GM12878 (cell line): ENCODE measurements around the gene CLCNKB. TPM values are rescaled to one million over a fixed set of nuclear protein-coding genes. Genes with fewer than 3 reads are reported as not detected.
"Not testable (repeated sequence)": the region's sequence is repeated elsewhere in the genome, so short reads cannot be mapped to it uniquely, and the experiment has no call there.

ENCODE experiments used
- ATAC-seq: fragments of 200-7000 bp; cut with Tn5 transposase; 3 replicates; pipeline ENCODE4 v1.9.1; 2020; ENCODE audit warnings: mild to moderate bottlenecking, moderate library complexity
- BruUV-seq: library from RNA; stranded (reverse); fragments of 400-500 nt; replicated peaks from 2 replicates; lab custom pipeline; 2021; lab: Mats Ljungman, UMichigan
- CTCF ChIA-PET: fragments of 300-600 bp; sonication (Branson Sonifier 250); formaldehyde crosslinking; extraction: SDS; loops from one replicate; lab custom pipeline; 2021; ENCODE audit warnings: inconsistent platforms; lab: Yijun Ruan, JAX
- POLR2A ChIA-PET: fragments of 350-600 bp; formaldehyde crosslinking; extraction: SDS; loops from one replicate; lab custom pipeline; 2021; ENCODE audit warnings: inconsistent platforms; lab: Charles Lee
- RAD21 ChIA-PET: fragments of 300-600 bp; sonication (Branson Sonifier 250); formaldehyde crosslinking; loops from one replicate; lab custom pipeline; 2023; ENCODE audit warnings: antibody characterized with exemption; ENCODE audit not compliant: unreplicated experiment; lab: Charles Lee
- SMC1A ChIA-PET: fragments of 300-600 bp; sonication (Branson Sonifier 250); formaldehyde crosslinking; loops from one replicate; lab custom pipeline; 2023; ENCODE audit not compliant: unreplicated experiment, uncharacterized antibody; lab: Charles Lee
- DNase-seq: peaks from one replicate; pipeline ENCODE4 v3.0.0-alpha.2; 2011; ENCODE audit warnings: low read depth, low spot score
- FAIRE-seq: peaks from 3 replicates; lab custom pipeline; 2011; peaks lifted over from hg19 to GRCh38; lab: Jason Lieb, UNC
- H2AFZ ChIP-seq: 2 replicates; pipeline ENCODE4 v1.6.0; 2011; ENCODE audit warnings: low read depth, low read length, control low read depth; ENCODE audit not compliant: control insufficient read depth
- H3K27ac ChIP-seq: 2 replicates; pipeline ENCODE4 v1.5.1; 2011; ENCODE audit warnings: control low read depth; ENCODE audit not compliant: control insufficient read depth, insufficient read depth
- H3K27me3 ChIP-seq, 2 experiments: replicated peaks in 1 of 2; 2 replicates each; pipeline versions ENCODE4 v1.6.0 to v1.6.1; 2011; ENCODE audit warnings: low read length in 1 of 2; ENCODE audit not compliant: control insufficient read depth in 2 of 2, insufficient read depth in 2 of 2
- H3K36me3 ChIP-seq, 2 experiments: 2 replicates each; pipeline ENCODE4 v1.5.1; 2011; ENCODE audit warnings: low read length in 1 of 2; ENCODE audit not compliant: control insufficient read depth in 2 of 2, insufficient read depth in 2 of 2
- H3K4me1 ChIP-seq: 2 replicates; pipeline ENCODE4 v1.6.1; 2011; ENCODE audit warnings: mild to moderate bottlenecking, low read length, moderate library complexity, mixed read lengths; ENCODE audit not compliant: control insufficient read depth, insufficient read depth
- H3K4me2 ChIP-seq: 2 replicates; pipeline ENCODE4 v1.6.0; 2011; ENCODE audit warnings: control low read depth; ENCODE audit not compliant: control insufficient read depth, insufficient read depth
- H3K4me3 ChIP-seq: fragments of 200-600 bp; sonication (generic); 2 replicates; pipeline ENCODE4 v1.5.1; 2016
- H3K79me2 ChIP-seq: 2 replicates; pipeline ENCODE4 v1.6.0; 2011; ENCODE audit warnings: low read length; ENCODE audit not compliant: control insufficient read depth, insufficient read depth
- H3K9ac ChIP-seq: 2 replicates; pipeline ENCODE4 v1.8.0; 2011; ENCODE audit warnings: low read length, control low read depth, mixed read lengths; ENCODE audit not compliant: control insufficient read depth, insufficient read depth
- H3K9me3 ChIP-seq: replicated peaks from 3 replicates; pipeline ENCODE4 v1.5.1; 2011; ENCODE audit warnings: mild to moderate bottlenecking, low read length; ENCODE audit not compliant: control insufficient read depth, insufficient read depth
- H4K20me1 ChIP-seq: 2 replicates; pipeline ENCODE4 v1.6.0; 2011; ENCODE audit not compliant: control insufficient read depth, insufficient read depth
- ESRRA ChIP-seq: IDR thresholded peaks from 2 replicates; pipeline ENCODE4 v1.6.1; 2012; ENCODE audit warnings: mild to moderate bottlenecking, low read length, improper control_type of control experiment
- FOXK2 ChIP-seq: fragments of 450-650 bp; IDR thresholded peaks from 2 replicates; pipeline ENCODE4 v1.6.1; 2017; ENCODE audit warnings: mild to moderate bottlenecking, moderate library complexity
- IKZF1 ChIP-seq: fragments of 450-650 bp; conservative IDR thresholded peaks from 2 replicates; pipeline ENCODE4 v1.6.1; 2017; ENCODE audit warnings: antibody characterized with exemption, mild to moderate bottlenecking
- IRF4 ChIP-seq: IDR thresholded peaks from 2 replicates; pipeline ENCODE4 v1.6.1; 2011; ENCODE audit warnings: low read depth, low read length
- KLF5 ChIP-seq: fragments of 450-650 bp; IDR thresholded peaks from 2 replicates; pipeline ENCODE4 v1.6.1; 2014; ENCODE audit warnings: mild to moderate bottlenecking; ENCODE audit not compliant: partially characterized antibody
- MAX ChIP-seq: IDR thresholded peaks from 2 replicates; pipeline ENCODE4 v1.6.1; 2012; ENCODE audit warnings: low read depth, low read length, improper control_type of control experiment
- MEF2B ChIP-seq: fragments of 450-650 bp; IDR thresholded peaks from 2 replicates; pipeline ENCODE4 v1.6.1; 2018; ENCODE audit warnings: mild to moderate bottlenecking, moderate library complexity; ENCODE audit not compliant: partially characterized antibody, poor library complexity, severe bottlenecking
- MYB ChIP-seq: fragments of 150-350 bp; IDR thresholded peaks from 2 replicates; pipeline ENCODE4 v1.6.1; 2014; ENCODE audit warnings: mild to moderate bottlenecking, low read depth, low read length, borderline replicate concordance
- PAX8 ChIP-seq: fragments of 450-650 bp; IDR thresholded peaks from 2 replicates; pipeline ENCODE4 v1.6.1; 2017; ENCODE audit warnings: mild to moderate bottlenecking, moderate library complexity
- POLR2AphosphoS2 ChIP-seq: IDR thresholded peaks from 2 replicates; pipeline ENCODE4 v1.6.1; 2011; ENCODE audit warnings: low read depth, mild to moderate bottlenecking, low read length, improper control_type of control experiment, moderate library complexity
- RBBP5 ChIP-seq: fragments of 200-600 bp; sonication (generic); conservative IDR thresholded peaks from 2 replicates; pipeline ENCODE4 v1.6.1; 2016
- SREBF1 ChIP-seq: IDR thresholded peaks from 2 replicates; pipeline ENCODE4 v1.6.1; 2012; ENCODE audit warnings: mild to moderate bottlenecking, low read length
- SUZ12 ChIP-seq: fragments of 200-600 bp; sonication (generic); IDR thresholded peaks from one replicate; pipeline ENCODE4 v1.6.1; 2018; ENCODE audit warnings: antibody characterized with exemption, mild to moderate bottlenecking; ENCODE audit not compliant: unreplicated experiment
- WGBS: methylation state at CpG from one replicate; pipeline ENCODE4 v1.1.6; 2016; ENCODE audit warnings: low lambda C conversion rate; ENCODE audit not compliant: insufficient replicate concordance, insufficient coverage; ENCODE audit errors: missing lambda C conversion rate; 5-methylcytosine and 5-hydroxymethylcytosine counted together
- in situ Hi-C: fragments of 300-500 bp; cut with MboI; formaldehyde crosslinking; loops from 9 replicates; pipeline ENCODE4 v1.14.3; 2018; ENCODE audit warnings: mixed read lengths
- intact Hi-C: fragments of 100-400 bp; cut with micrococcal nuclease; formaldehyde crosslinking; loops from one replicate; pipeline ENCODE4 v1.14.2; 2022; ENCODE audit not compliant: unreplicated experiment
- polyA plus RNA-seq, 11 experiments: library from polyadenylated mRNA; depleted of rRNA in 4 of 11; unstranded in 6 of 11; stranded (reverse) in 5 of 11; fragments of >200 nt; fragmentation: Nextera tagmentation in 4 of 11; fragmentation: Illumina TruSeq in 1 of 11; extraction: Ambion mirVana in 4 of 11; extraction: Trizol in 1 of 11; gene quantifications; 1 replicate in 1 of 11; 2 replicates in 10 of 11; pipeline versions ENCODE4 v1.2.1 to v1.2.3, GENCODE V29; 2011 to 2016; ENCODE audit warnings: inconsistent platforms in 2 of 11, missing spikeins in 2 of 11, low read depth in 1 of 11
- total RNA-seq, 4 experiments: library from RNA; depleted of rRNA in 3 of 4; stranded (reverse); fragments of >200 nt in 3 of 4; fragmentation: Illumina TruSeq in 1 of 4; extraction: Trizol in 1 of 4; gene quantifications; 2 replicates each; pipeline versions ENCODE4 v1.2.1 to v1.2.3, GENCODE V29; 2013 to 2021

Gene CLCNKB
- total and polyA plus RNA-seq, 10 of the 15 experiments (the other 5 are each of a cell fraction or from before 2014, with no cell fraction given) = 0.05 TPM; not detected in 9

- no peak for TF ChIP-seq PAX8
Observed at GRCh38 chr1:16050328-16050727, 6.7 kb downstream of the CLCNKB start (continued).

DNA sequence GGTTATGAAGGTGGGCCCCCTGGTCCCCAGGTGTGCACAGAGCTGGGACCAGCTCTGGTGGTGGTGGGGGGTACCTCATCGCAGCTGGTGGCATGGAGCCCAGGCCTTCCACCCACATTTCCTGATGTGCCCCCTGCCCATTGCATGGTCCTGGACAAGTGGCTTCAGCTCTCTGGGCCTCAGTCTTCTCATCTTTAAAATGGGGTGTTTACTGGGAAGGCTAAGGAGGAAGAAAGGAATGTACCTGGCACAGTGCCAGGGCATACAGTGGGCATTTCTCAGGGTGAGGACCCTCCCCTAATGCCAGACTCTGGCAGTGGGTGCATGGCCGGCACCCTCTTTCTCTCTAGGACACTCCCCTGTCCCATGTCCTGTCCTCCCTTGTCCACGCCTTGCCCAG, 7.5 kb downstream of the CLCNKB start:
- ATAC-seq (no peak), DNase-seq (no peak), FAIRE-seq (no peak)
- in situ Hi-C loops = no loop called here
- no peaks in the 10 kb centered on the region for H3K4me1 ChIP-seq
- H3K4me2 ChIP-seq = no peak overlapping the region
- 0% methylated on average over 3 of the region's 3 CpGs for WGBS
- H3K4me3 ChIP-seq = no peak overlapping the region
- RAD21 ChIA-PET = no interaction called here
- CTCF ChIA-PET = no interaction called here
- no peaks in the 10 kb centered on the region for H3K79me2 ChIP-seq
- no peaks in the 10 kb centered on the region for H4K20me1 ChIP-seq
- H3K9ac ChIP-seq = no peak overlapping the region
- SMC1A ChIA-PET = interaction anchor here (0.5 to 0.9 kb wide), 2 partner anchors 43 to 791 kb away, joined by 3 read pairs; no protein-coding TSS in a partner anchor
- H3K36me3 ChIP-seq = no peaks in the 10 kb centered on the region
- no peaks in the 10 kb centered on the region; a peak in 3 of 4 replicates for H3K27me3 ChIP-seq
- no TSS peak for BruUV-seq
- H3K27ac ChIP-seq = no peak overlapping the region
- no peak overlapping the region for H2AFZ ChIP-seq
- H3K9me3 ChIP-seq = no peaks in the 10 kb centered on the region
- POLR2A ChIA-PET = no interaction called here
- intact Hi-C loops = loop anchor here (10.0 kb wide), 1 partner anchor 106 kb away; no protein-coding TSS in a partner anchor
- TF ChIP-seq SUZ12 (no peak), IKZF1 (no peak), RBBP5 (no peak), IRF4 (no peak), KLF5 (no peak), FOXK2 (no peak), SREBF1 (no peak), MAX (no peak), ESRRA (no peak), POLR2AphosphoS2 (no peak), MYB (no peak), MEF2B (no peak)

DNA sequence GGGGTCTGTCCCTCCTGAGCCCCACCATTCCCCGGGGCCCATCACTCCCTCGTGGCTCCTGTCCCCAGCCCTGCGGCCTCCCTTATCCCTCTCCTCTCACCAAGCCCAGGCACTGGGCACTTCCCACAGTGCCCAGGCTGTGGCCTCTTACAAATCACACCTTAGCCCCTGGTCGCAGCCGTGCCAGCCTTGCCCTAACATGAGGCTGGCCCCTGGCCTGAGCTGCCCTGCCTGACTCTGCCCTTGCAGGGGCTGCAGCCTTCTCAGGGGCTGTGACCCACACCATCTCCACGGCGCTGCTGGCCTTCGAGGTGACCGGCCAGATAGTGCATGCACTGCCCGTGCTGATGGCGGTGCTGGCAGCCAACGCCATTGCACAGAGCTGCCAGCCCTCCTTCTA, 8.4 kb downstream of the CLCNKB start:
- WGBS = 49% methylated on average over 12 of the region's 12 CpGs
- ATAC-seq, SMC1A ChIA-PET, FAIRE-seq, H3K4me1 ChIP-seq, H3K9ac ChIP-seq, RAD21 ChIA-PET, BruUV-seq, H3K27ac ChIP-seq, H3K4me2 ChIP-seq, H3K9me3 ChIP-seq, H3K27me3 ChIP-seq, H2AFZ ChIP-seq, H3K4me3 ChIP-seq, CTCF ChIA-PET, POLR2A ChIA-PET, in situ Hi-C loops, H4K20me1 ChIP-seq, DNase-seq, H3K36me3 ChIP-seq, H3K79me2 ChIP-seq: not testable (repeated sequence)
- intact Hi-C loops = loop anchor here (10.0 kb wide), 1 partner anchor 107 kb away; no protein-coding TSS in a partner anchor
